Measurements from ENCODE around the gene DTNB. TPM values are rescaled to one million over a fixed set of nuclear protein-coding genes. Genes with fewer than 3 reads are reported as not detected.
A peak's percentile ranks its signal among the peaks of the same experiment; 100 is the strongest.

Gene DTNB
- polyA plus RNA-seq, 1 experiment: 12.5 TPM

GRCh38 chr2:25377822-25378421 lies 295.5 kb downstream of the DTNB start:
- TF ChIP-seq CTCF (IDR thresholded peaks at IDR 0.05; ENCODE audit: low read depth, low read length): no peak
- Histone ChIP-seq H3K9me3 (ENCODE audit: control insufficient read depth, insufficient read depth, low read length) (peaks cover 16% of the 10 kb centered on the region), H3K4me3 (ENCODE audit: low read depth, low read length) (no peak overlapping the region), H3K27ac (ENCODE audit: low read depth, low read length) (no peak overlapping the region), H3K27me3 (ENCODE audit: control insufficient read depth, insufficient read depth, low read length) (no peaks in the 10 kb centered on the region)
- no peak for DNase-seq (ENCODE audit: low read depth, low spot score)
- POLR2A ChIA-PET: no interaction called here
- CTCF ChIA-PET: interaction anchor here (0.6 to 3.8 kb wide), 3 partner anchors 11 to 173 kb away, joined by 6 to 49 read pairs (median 6); no protein-coding TSS in a partner anchor

- Histone ChIP-seq H3K4me3 (ENCODE audit: low read depth, low read length) (peak overlapping the region; percentile 45), H3K27ac (ENCODE audit: low read depth, low read length) (no peak overlapping the region), H3K9me3 (ENCODE audit: control insufficient read depth, insufficient read depth, low read length) (peaks cover 16% of the 10 kb centered on the region), H3K27me3 (ENCODE audit: control insufficient read depth, insufficient read depth, low read length) (no peaks in the 10 kb centered on the region)
- peak; percentile 72 for TF ChIP-seq CTCF (IDR thresholded peaks at IDR 0.05; ENCODE audit: low read depth, low read length)
- ChIA-PET POLR2A (interaction anchor here (0.5 to 0.6 kb wide), 2 partner anchors 142 to 402 kb away, joined by 7 to 11 read pairs; no protein-coding TSS in a partner anchor), CTCF (interaction anchor here (0.6 to 3.8 kb wide), 12 partner anchors 9 to 287 kb away, joined by 3 to 49 read pairs (median 6); no protein-coding TSS in a partner anchor)
- DNase-seq (ENCODE audit: low read depth, low spot score): peak; percentile 41
Observed at GRCh38 chr2:25376750-25377621, 296.4 kb downstream of the DTNB start.

GRCh38 chr2:25375989-25376545 lies 297.3 kb downstream of the DTNB start:
- no peak for DNase-seq (ENCODE audit: low read depth, low spot score)
- TF ChIP-seq CTCF (IDR thresholded peaks at IDR 0.05; ENCODE audit: low read depth, low read length): no peak
- ChIA-PET CTCF (interaction anchor here (0.6 to 3.8 kb wide), 13 partner anchors 9 to 288 kb away, joined by 3 to 49 read pairs (median 6); no protein-coding TSS in a partner anchor), POLR2A (interaction anchor here (0.6 kb wide), 1 partner anchor 143 kb away, joined by 11 read pairs; no protein-coding TSS in a partner anchor)
- Histone ChIP-seq H3K27me3 (ENCODE audit: control insufficient read depth, insufficient read depth, low read length) (peaks cover 2% of the 10 kb centered on the region), H3K4me3 (ENCODE audit: low read depth, low read length) (no peak overlapping the region), H3K9me3 (ENCODE audit: control insufficient read depth, insufficient read depth, low read length) (peaks cover 16% of the 10 kb centered on the region), H3K27ac (ENCODE audit: low read depth, low read length) (no peak overlapping the region)

GRCh38 chr2:25375371-25375988 lies 297.9 kb downstream of the DTNB start:
- Histone ChIP-seq H3K27me3 (ENCODE audit: control insufficient read depth, insufficient read depth, low read length) (peaks cover 2% of the 10 kb centered on the region), H3K27ac (ENCODE audit: low read depth, low read length) (no peak overlapping the region), H3K9me3 (ENCODE audit: control insufficient read depth, insufficient read depth, low read length) (peaks cover 16% of the 10 kb centered on the region), H3K4me3 (ENCODE audit: low read depth, low read length) (no peak overlapping the region)
- DNase-seq (ENCODE audit: low read depth, low spot score): no peak
- no peak for TF ChIP-seq CTCF (IDR thresholded peaks at IDR 0.05; ENCODE audit: low read depth, low read length)
- ChIA-PET CTCF (interaction anchor here (0.6 to 3.8 kb wide), 12 partner anchors 8 to 289 kb away, joined by 3 to 49 read pairs (median 6); no protein-coding TSS in a partner anchor), POLR2A (no interaction called here)

All from AG04450 (cell line).